ENCODE results near the gene TMEM140.
"Not testable (repeated sequence)": the region's sequence is repeated elsewhere in the genome, so short reads cannot be mapped to it uniquely, and the experiment has no call there.

Gene TMEM140

GRCh38 chr7:135197343-135197742 is 49.5 kb downstream of the TMEM140 start:
- DNase-seq = no peak

- no peak for DNase-seq
Observed at GRCh38 chr7:135197906-135198655, 50.2 kb downstream of the TMEM140 start.

DNA sequence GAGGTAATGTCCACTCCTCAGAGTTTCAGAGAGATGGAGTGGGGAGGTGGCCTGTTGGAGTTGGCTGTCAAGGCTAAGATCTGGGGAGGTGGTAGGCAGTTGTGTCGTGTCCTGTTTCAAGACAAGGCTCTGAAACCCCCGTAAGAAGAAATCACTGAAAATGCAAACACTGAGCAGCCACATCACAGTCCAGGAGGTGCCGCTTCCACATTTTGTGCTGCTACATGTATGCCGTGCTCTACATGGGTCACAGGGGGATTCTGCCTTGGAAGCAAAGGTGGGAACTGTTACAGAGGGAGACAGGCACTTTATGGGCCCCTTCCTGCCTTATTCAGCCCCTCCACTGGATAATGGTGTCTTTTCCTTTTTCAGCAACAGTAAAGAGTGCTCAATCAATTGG is 51.6 kb downstream of the TMEM140 start:
- no peak for DNase-seq

DNA sequence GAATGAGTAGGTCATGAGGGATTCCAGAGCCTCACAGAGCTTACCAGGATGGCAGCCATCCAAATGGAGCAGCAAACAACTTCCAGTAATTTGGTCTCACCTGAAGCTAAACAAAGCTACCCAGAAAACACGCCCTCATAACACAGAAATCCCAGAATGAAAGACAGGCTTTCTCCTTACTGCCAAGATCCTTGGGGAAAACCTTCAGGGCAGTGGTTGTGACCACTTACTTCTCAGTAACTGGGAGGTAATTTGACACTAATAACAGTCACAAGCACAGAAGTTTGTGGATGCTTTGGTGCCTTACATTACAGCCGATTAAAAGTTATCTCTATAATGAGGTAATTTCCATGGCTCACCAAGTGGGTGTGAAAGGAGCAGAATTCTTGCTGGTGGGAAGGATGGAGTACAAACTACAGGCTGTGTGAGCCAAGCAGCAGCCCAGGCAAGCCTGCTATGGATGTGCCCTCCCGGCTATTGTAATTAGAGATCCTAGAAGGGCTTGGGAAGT is 53.0 kb downstream of the TMEM140 start:
- DNase-seq = no peak

GRCh38 chr7:135201350-135201749 is 53.5 kb downstream of the TMEM140 start:
- DNase-seq = no peak

DNA sequence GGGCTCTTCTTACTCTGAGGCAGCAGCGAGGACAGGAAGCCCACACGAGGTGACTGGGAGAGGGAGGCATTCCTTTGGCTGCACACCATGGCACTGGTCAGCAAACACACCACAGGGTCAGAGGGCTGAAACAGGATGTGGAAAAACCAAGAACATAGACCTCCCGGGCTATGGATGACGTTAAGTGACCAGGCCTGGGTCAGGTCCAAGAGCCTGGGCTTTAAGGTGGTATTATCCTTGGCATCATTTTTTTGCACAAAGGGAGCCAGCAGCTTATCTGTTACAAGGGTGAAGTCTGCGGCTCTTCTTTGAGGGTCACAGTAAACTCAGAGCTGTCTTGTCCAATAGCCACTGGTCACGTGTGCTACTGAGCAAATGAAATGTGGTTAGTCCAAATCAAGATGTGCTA is 56.5 kb downstream of the TMEM140 start:
- no peak for DNase-seq

DNA sequence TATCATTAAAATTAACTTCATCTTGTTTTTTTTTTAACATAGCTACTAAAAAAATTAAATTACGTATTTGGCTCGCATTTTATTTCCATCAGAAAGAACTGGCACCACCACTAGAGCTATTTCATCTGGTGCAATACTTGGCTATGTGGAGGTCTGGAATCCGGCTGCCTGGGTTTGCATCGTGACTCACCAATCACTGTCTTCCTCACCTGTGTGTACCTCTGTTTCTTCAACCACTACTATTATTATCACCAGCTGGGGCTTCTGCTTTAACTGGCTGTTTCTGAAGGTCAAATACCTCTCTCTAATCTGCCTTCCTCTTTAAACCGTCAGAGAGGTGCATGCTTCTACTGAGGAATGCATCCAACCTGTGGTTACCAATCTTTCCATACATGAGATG is 57.0 kb downstream of the TMEM140 start:
- DNase-seq = no peak

DNA sequence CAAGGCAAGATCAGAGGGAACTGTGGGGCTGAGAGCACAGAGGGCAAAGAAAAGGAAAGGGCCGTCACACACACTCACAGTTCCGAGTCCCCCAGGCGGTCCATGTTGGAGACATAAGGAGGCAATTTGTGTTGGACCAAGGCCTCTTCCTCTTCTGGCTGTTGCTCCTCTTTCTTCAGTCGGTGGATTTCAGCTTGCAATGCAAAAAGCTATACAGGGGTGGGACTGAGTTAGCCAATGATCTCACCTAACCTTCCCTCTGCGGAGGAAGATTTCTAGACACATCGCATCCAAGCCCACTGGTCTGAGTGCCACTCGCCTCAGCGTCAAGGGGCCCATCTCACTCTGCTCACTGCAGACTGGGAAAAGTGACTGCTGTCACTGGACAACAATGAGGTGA is 58.0 kb downstream of the TMEM140 start:
- DNase-seq = no peak

- no peak for DNase-seq
Observed at GRCh38 chr7:135206941-135207391, 59.1 kb downstream of the TMEM140 start.

DNA sequence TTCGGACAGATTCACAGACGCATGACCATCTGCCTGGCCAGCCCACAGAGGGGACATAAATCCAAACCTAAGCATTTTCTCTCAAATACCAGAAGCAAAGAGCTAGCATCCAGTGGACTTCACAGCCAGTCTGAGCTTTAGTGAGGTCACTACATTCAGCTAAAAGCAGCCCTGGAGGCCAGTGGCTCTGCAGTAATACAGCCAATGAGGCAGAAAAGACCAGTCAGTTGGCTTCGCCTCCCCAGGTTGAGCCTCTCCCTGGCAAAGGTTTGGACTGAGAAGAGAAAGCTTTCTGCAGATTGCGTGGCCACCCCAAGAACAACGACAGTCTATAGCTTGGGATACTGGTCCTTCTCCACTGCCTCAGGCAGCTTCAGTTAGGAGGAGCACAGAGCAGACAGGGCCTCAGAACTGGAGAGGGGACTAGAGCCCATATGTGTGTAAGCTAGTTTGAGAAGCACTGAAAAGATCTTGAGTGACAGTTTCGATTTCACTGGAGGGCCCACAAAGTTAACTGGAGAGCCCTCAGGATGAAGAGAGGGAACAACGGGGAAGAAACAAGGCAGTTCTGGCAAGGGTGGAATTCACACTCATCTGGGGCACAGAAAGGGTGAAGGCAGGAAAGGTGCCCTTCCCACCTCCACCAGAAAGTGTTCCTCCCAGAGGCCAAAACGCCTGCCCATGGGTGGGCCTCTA is 59.7 kb downstream of the TMEM140 start:
- no peak for DNase-seq

GRCh38 chr7:135208102-135208793 is 60.4 kb downstream of the TMEM140 start:
- DNase-seq = no peak

- no peak for DNase-seq
Observed at GRCh38 chr7:135209225-135209834, 61.5 kb downstream of the TMEM140 start.

GRCh38 chr7:135210888-135211178 is 63.0 kb downstream of the TMEM140 start:
- no peak for DNase-seq

GRCh38 chr7:135211179-135211945 is 63.5 kb downstream of the TMEM140 start, which contains the start of gene WDR91:
Gene WDR91 (minus strand): TSS chr7:135211526. CDS start chr7:135211502, 24 bp downstream.
- DNase-seq = peak; percentile 97

DNA sequence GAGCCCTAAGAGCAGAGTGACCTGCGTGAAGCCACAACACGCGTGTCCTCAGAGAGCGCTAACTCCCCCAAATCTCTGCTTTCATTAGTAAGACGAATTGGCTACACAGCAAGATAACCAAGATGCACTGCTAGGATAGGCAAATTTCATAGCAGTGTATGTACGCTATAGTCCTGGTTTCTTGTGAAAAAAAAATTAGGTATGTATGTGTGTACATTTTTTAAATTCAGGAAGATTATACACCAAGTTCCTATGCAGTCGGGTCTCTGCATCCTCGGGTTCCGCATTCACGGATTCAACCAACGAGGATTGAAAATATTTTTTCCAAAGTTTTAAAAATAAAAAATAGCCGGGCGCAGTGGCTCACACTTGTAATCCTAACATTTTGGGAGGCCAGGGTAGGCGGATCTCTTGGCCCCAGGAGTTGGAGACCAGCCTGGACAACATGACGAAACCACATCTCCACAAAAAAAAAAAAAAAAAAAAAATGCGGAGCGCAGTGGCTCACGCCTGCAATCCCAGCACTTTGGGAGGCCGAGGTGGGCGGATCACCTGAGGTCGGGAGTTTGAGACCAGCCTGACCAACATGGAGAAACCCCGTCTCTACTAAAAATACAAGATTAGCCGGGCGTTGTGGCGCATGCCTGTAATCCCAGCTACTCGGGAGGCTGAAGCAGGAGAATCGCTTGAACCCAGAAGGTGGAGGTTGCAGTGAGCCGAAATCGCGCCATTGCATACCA is 64.2 kb downstream of the TMEM140 start:
- not testable (repeated sequence) for DNase-seq

DNA sequence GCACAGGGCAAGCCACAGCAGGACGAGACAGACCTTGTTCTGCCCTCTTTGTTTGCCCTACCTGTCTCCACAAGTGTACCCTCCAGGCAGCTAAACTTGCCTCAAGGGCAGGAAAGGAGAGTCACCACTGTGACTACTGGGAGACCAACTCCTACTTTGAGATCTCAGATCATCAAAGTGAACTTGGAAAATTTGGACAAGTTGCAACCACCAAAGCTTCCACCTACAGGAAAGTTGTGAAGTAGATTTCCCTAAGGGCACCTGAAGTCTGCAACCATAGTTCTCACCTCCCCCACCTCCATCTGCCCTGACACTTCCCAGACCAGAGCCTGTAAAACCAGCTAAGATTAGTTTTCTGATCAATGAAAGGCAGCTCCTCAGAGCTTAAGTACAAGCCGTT is 66.0 kb downstream of the TMEM140 start:
- DNase-seq = no peak

- no peak for DNase-seq
Observed at GRCh38 chr7:135215180-135215579, 67.3 kb downstream of the TMEM140 start.

DNA sequence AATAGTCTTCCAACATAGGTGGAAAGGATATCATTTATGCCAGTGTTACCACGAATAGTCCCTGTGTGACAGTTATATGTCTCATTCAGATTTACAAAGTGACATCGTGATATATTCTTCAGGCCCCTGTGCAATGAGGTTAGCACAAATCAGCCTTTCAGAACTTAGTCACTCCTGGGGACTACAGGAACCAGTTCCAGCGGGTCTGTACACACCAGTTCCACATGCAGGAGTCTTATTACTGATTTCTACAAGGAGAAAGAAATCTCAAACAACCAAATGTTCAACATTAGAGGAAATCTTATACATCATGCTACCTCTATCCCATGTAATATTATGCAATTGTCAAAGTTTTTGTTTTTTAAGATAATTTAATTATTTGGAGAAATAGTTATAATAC is 67.8 kb downstream of the TMEM140 start:
- no peak for DNase-seq

All from activated naive CD4-positive, alpha-beta T cell treated with anti-CD3 and anti-CD28 coated beads, Interleukin-2, amount 50 U/mL, for 16 hours (primary cell).